ENCODE data around the gene ORMDL1.
"Not testable (repeated sequence)": the region's sequence is repeated elsewhere in the genome, so short reads cannot be mapped to it uniquely, and the experiment has no call there.

ORMDL1 gene

GRCh38 chr2:189770590-189771322, 13.4 kb downstream of the ORMDL1 start:
- no peak for DNase-seq

- no peak for DNase-seq
These were observed 20.1 kb downstream of the ORMDL1 start for GRCh38 chr2:189763908-189764661.

GRCh38 chr2:189762551-189763298, 21.4 kb downstream of the ORMDL1 start, which contains the start of gene OSGEPL1:
TSS of gene OSGEPL1 (minus strand) at chr2:189762792. CDS start at chr2:189761640, 1,152 bp downstream.
- DNase-seq, result peak; percentile 96

- DNase-seq, result no peak
These were observed 21.9 kb downstream of the ORMDL1 start for GRCh38 chr2:189762229-189762550.

GRCh38 chr2:189760154-189760553, 24.0 kb downstream of the ORMDL1 start:
- DNase-seq, result not testable (repeated sequence)

- no peak for DNase-seq
These were observed 27.7 kb downstream of the ORMDL1 start for GRCh38 chr2:189756311-189756952.

GRCh38 chr2:189751080-189751658, 33.0 kb downstream of the ORMDL1 start:
- peak; percentile 49 for DNase-seq

GRCh38 chr2:189729430-189729829, 54.7 kb downstream of the ORMDL1 start:
- no peak for DNase-seq

GRCh38 chr2:189726849-189727248, 57.3 kb downstream of the ORMDL1 start:
- no peak for DNase-seq

- DNase-seq, result no peak
These were observed 57.9 kb downstream of the ORMDL1 start for GRCh38 chr2:189726271-189726670.

GRCh38 chr2:189723192-189723591, 60.9 kb downstream of the ORMDL1 start:
- DNase-seq, result no peak

All from activated CD4-positive, alpha-beta T cell treated with anti-CD3 and anti-CD28 coated beads for 48 hours (primary cell).